Omental fat pad (tissue), 4 donors: ENCODE results near the gene NLE1. TPM values are rescaled to one million over a fixed set of nuclear protein-coding genes. Genes with fewer than 3 reads are reported as not detected.

Source experiments
- ATAC-seq: fragments of 150-250 bp; one replicate; pipeline ENCODE4 v1.9.1; 2016; ENCODE audit warnings: mild to moderate bottlenecking, moderate library complexity; ENCODE audit not compliant: low FRiP score
- DNase-seq: peaks from one replicate; pipeline ENCODE4 v3.0.0-alpha.2; 2019; ENCODE audit warnings: low spot score
- total RNA-seq, 4 donors: library from RNA; depleted of rRNA; stranded (reverse); fragments of >200 nt; gene quantifications; one replicate each; pipeline ENCODE4 v1.1.0, GENCODE V29; 2016
- TF ChIP-seq, protein P1 (sequence below), 3 donors: fragments of 450-650 bp; IDR thresholded peaks; one replicate each; pipeline ENCODE4 v1.5.1; 2016 to 2017; ENCODE audit warnings: antibody characterized with exemption in 3 of 3, mild to moderate bottlenecking in 3 of 3, moderate library complexity in 2 of 3

The NLE1 gene
- total RNA-seq, 4 donors from 2014 or later = 12.1 to 31.3 (median 14.6) TPM

DNA sequence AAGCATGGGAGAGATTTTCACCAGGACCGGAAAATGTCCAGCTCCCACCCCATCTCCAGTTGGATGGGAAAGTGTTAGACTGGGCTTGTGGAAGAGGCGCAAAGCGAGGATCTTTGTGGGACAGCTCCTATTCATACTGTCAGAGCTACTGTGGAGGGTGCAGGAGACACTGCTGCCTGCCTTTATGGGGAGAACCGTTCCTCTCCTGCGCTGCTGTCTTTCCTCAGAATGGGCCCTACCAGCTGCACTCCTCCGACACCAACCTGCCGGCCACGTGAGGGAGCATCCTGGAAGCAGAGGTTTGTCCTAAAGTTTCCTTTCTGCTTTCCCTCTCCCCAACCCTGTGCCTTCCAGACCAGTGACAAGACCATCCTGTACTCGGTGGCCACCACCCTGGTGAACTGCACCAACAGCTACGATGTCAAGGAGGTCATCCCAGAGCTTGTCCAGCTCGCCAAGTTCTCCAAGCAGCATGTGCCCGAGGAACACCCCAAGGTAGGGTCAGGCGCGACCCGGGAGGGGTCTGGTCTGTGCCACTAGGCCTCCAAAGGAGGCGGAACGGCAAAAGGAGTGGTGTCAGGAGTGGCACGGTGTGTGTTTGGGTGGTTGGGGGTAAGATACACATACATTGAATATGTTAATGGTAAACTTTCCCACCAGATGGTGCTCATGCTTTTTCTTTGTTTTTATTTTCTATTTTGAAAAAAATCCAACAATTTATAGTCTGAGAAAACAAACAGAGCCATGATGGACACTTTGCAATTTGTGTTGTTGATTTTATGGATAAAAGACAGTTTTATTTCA, 29.1 kb upstream of the NLE1 start:
- no peak for DNase-seq
- TF ChIP-seq, protein P1, sequence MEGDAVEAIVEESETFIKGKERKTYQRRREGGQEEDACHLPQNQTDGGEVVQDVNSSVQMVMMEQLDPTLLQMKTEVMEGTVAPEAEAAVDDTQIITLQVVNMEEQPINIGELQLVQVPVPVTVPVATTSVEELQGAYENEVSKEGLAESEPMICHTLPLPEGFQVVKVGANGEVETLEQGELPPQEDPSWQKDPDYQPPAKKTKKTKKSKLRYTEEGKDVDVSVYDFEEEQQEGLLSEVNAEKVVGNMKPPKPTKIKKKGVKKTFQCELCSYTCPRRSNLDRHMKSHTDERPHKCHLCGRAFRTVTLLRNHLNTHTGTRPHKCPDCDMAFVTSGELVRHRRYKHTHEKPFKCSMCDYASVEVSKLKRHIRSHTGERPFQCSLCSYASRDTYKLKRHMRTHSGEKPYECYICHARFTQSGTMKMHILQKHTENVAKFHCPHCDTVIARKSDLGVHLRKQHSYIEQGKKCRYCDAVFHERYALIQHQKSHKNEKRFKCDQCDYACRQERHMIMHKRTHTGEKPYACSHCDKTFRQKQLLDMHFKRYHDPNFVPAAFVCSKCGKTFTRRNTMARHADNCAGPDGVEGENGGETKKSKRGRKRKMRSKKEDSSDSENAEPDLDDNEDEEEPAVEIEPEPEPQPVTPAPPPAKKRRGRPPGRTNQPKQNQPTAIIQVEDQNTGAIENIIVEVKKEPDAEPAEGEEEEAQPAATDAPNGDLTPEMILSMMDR (IDR thresholded peaks at IDR 0.05) = no peak
- ATAC-seq = peak; percentile 45

DNA sequence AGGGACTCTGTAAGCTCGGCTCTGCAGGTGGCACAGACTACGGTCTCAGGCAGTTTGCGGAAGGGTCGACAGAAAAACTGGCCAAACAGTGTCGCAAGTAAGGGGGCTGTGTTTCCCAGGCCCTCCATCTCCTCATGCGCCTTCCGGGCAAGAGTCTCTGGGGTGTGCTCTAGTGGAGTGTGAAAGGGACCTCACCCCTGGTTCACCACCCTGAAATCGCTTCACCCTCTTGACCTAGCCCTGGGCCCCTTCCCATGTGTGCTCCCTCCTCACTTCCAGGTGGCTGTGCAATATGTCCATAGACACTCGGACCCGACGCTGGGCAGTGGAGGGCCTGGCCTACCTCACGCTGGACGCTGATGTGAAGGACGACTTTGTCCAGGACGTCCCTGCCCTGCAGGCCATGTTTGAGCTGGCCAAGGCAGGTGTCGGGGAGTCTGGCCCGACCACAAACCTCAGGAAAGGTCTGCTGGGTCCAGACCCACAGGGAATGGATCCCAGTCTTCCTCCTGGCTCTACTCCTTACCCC, 27.8 kb upstream of the NLE1 start:
- peak; percentile 24 for ATAC-seq
- no peak for DNase-seq

GRCh38 chr17:35167666-35168065, 25.6 kb upstream of the NLE1 start:
- no peak for ATAC-seq
- no peak for DNase-seq
- TF ChIP-seq, protein P1 (IDR thresholded peaks at IDR 0.05) = no peak

More for the DNA sequence above, 27.8 kb upstream of the NLE1 start:
- TF ChIP-seq, protein P1 (IDR thresholded peaks at IDR 0.05) = no peak

DNA sequence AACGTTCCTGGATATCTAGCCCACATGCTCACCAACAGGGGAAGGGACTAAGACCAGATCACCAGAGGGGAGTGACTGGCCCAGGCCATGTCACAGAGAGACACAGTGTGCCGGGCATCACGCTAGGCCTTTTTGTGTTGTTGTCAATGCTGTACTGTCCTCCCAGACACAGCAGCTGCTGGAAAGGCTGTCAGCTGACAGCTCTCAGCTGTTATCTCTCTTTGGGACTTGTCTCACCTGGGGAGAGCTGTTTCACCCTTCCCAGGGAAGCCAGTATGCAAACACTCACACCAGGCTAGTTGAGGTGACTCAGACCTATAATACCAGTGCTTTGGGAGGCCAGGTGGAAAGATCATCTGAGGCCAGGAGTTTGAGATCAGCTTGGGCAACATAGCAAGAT, 24.9 kb upstream of the NLE1 start:
- TF ChIP-seq, protein P1 (IDR thresholded peaks at IDR 0.05) = no peak
- DNase-seq (no peak), ATAC-seq (no peak)

DNA sequence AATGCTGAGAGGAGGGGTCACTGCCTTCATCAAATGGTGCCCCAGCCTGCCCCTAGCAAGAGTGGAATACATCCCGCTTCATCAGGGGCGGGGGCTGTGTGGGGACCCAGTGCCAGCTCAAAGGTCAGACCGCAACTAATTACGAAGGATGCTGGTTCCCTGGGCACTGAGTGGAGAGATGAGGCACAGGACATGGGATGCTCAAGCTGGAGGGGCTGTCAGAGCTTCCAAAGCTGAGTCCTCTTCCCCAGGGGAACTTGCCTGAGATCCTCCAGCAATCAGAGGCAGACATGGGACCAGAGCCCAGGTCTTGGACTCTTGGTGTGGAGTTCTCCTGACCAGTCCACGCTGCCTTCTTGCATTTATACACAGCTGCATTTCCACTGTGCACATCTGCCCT, 24.4 kb upstream of the NLE1 start:
- TF ChIP-seq, protein P1 (IDR thresholded peaks at IDR 0.05) = no peak
- DNase-seq (no peak), ATAC-seq (no peak)

GRCh38 chr17:35164716-35165115, 22.6 kb upstream of the NLE1 start:
- TF ChIP-seq, protein P1 (IDR thresholded peaks at IDR 0.05) = no peak
- DNase-seq = no peak
- no peak for ATAC-seq

DNA sequence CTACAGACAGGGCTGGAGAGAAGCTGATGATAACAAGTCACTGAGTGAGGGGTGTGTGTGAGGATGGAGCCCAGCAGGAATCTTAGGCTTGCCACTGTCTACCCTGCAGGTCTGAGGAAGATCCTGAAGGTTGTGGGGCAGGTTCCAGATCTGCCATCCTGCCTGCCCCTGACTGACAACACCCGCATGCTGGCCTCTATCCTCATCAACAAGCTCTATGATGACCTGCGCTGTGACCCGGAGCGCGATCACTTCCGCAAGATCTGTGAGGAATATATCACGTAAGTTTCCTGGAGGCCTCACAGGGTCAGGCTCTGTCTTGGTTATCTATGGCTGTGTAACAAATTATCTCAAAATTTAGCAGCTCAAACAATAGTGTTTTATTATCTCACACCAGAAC, 21.8 kb upstream of the NLE1 start:
- DNase-seq = no peak

More for the DNA sequence above, 21.8 kb upstream of the NLE1 start:
- TF ChIP-seq, protein P1 (IDR thresholded peaks at IDR 0.05) = no peak
- no peak for ATAC-seq
